ENCODE measurements around the gene MMP27. TPM values are rescaled to one million over a fixed set of nuclear protein-coding genes. Genes with fewer than 3 reads are reported as not detected.
"Not testable (repeated sequence)": the region's sequence is repeated elsewhere in the genome, so short reads cannot be mapped to it uniquely, and the experiment has no call there.

Gene MMP27
- total and polyA plus RNA-seq, 2 experiments from 2014 or later: not detected

DNA sequence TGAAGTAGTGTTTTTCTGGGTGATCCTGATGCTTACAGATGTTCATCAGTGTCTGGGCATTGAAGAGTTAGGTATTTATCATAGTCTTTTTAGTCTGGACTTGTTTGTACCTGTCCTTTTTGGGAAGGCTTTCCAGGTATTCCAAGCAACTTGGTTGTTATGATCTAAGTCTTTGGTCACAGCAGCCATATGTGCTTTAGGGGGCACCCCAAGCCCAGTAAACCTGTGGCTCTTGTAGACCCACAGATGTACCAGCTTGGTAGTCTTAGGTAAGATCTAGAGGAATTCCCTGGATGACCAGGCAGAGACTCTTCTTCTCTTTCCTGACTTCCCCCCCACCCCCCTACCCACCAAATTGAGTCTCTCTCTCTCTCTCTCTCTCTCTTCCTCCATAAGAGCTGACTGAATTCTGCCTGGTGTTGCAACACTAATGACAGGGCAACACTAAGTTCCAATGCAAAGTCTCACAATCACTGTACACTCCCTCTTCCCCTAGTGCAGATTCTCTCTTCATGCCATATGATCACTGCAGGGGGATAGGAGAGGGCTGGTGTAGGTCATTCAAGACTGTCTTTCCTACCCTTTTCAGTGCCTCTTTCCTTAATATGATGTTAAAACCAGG is 43.6 kb upstream of the MMP27 start:
- H3K36me3 ChIP-seq (replicated peaks; ENCODE audit: insufficient read depth, low read depth): no peaks in the 10 kb centered on the region
- TF ChIP-seq, protein P1, sequence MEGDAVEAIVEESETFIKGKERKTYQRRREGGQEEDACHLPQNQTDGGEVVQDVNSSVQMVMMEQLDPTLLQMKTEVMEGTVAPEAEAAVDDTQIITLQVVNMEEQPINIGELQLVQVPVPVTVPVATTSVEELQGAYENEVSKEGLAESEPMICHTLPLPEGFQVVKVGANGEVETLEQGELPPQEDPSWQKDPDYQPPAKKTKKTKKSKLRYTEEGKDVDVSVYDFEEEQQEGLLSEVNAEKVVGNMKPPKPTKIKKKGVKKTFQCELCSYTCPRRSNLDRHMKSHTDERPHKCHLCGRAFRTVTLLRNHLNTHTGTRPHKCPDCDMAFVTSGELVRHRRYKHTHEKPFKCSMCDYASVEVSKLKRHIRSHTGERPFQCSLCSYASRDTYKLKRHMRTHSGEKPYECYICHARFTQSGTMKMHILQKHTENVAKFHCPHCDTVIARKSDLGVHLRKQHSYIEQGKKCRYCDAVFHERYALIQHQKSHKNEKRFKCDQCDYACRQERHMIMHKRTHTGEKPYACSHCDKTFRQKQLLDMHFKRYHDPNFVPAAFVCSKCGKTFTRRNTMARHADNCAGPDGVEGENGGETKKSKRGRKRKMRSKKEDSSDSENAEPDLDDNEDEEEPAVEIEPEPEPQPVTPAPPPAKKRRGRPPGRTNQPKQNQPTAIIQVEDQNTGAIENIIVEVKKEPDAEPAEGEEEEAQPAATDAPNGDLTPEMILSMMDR (IDR thresholded peaks at IDR 0.05; ENCODE audit: poor library complexity): no peak
- TF ChIP-seq EZH2phosphoT487 (IDR thresholded peaks at IDR 0.05; ENCODE audit: low read depth, severe bottlenecking, unreplicated experiment) (no peak), EZH2 (IDR thresholded peaks at IDR 0.05; ENCODE audit: borderline replicate concordance) (no peak)
- no peaks in the 10 kb centered on the region for H3K79me2 ChIP-seq

DNA sequence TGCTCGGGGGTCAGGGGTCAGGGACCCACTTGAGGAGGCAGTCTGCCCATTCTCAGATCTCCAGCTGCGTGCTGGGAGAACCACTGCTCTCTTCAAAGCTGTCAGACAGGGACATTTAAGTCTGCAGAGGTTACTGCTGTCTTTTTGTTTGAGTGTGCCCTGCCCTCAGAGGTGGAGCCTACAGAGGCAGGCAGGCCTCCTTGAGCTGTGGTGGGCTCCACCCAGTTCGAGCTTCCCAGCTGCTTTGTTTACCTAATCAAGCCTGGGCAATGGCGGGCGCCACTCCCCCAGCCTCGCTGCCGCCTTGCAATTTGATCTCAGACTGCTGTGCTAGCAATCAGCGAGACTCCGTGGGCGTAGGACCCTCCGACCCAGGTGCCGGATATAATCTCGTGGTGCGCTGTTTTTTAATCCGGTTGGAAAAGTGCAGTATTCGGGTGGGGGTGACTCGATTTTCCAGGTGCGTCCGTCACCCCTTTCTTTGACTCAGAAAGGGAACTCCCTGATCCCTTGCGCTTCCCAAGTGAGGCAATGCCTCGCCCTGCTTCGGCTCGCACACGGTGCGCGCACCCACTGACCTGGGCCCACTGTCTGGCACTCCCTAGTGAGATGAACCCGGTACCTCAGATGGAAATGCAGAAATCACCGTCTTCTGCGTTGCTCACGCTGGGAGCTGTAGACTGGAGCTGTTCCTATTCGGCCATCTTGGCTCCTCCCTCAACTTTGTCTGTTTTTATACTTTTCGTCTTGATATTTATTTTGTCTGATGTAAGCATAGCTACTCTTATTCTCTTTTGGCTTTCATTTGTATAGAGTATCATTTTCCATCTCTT is 41.4 kb upstream of the MMP27 start:
- 65% methylated on average over 32 of the region's 32 CpGs for WGBS (ENCODE audit: low lambda C conversion rate, missing lambda C conversion rate)
- not testable (repeated sequence) for H3K36me3 ChIP-seq (replicated peaks; ENCODE audit: insufficient read depth, low read depth); H3K4me1 ChIP-seq (ENCODE audit: insufficient read depth)

More for the DNA sequence above, 43.6 kb upstream of the MMP27 start:
- no peaks in the 10 kb centered on the region for H3K4me1 ChIP-seq (ENCODE audit: insufficient read depth)
- no peaks in the 10 kb centered on the region for H3K27me3 ChIP-seq
- H3K9me2 ChIP-seq (replicated peaks; ENCODE audit: insufficient read depth): no peaks in the 10 kb centered on the region
- no peak for DNase-seq (ENCODE audit: low spot score)
- no peak overlapping the region for H3K27ac ChIP-seq
- H4K20me1 ChIP-seq (ENCODE audit: insufficient read depth, poor library complexity, severe bottlenecking): no peaks in the 10 kb centered on the region
- H3K4me2 ChIP-seq: no peak overlapping the region
- no peaks in the 10 kb centered on the region for H3K9me3 ChIP-seq (ENCODE audit: low read depth)
- H3K4me3 ChIP-seq: no peak overlapping the region
- H2AFZ ChIP-seq: no peak overlapping the region

DNA sequence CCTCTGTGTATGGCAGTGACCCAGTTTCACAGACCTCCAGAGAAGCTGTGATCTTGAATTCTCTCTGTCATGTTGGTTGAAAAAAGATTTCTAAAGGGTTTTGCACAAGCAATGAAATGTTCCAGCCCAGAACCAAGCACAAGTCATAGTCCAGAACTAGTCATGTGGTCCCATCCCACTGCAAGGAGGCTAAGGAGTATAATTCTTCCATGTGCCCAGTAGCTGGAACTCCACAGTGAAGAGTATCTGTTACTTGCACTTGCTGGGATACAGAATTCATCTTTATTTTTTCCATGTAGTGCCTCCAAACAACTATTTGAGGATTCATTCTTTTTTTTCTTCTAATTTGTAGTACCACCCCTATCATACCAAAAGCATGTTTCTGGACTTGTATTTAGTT is 29.1 kb upstream of the MMP27 start:
- TF ChIP-seq, protein P1 (IDR thresholded peaks at IDR 0.05; ENCODE audit: poor library complexity): no peak
- TF ChIP-seq EZH2 (IDR thresholded peaks at IDR 0.05; ENCODE audit: borderline replicate concordance) (no peak), EZH2phosphoT487 (IDR thresholded peaks at IDR 0.05; ENCODE audit: low read depth, severe bottlenecking, unreplicated experiment) (no peak)
- no peaks in the 10 kb centered on the region for H3K27me3 ChIP-seq
- no peak overlapping the region for H3K4me2 ChIP-seq
- H3K4me3 ChIP-seq: no peak overlapping the region
- no peak for DNase-seq (ENCODE audit: low spot score)
- H3K9me3 ChIP-seq (ENCODE audit: low read depth): no peaks in the 10 kb centered on the region
- H4K20me1 ChIP-seq (ENCODE audit: insufficient read depth, poor library complexity, severe bottlenecking): no peaks in the 10 kb centered on the region
- H3K4me1 ChIP-seq (ENCODE audit: insufficient read depth): no peaks in the 10 kb centered on the region
- no peaks in the 10 kb centered on the region for H3K36me3 ChIP-seq (replicated peaks; ENCODE audit: insufficient read depth, low read depth)
- no peaks in the 10 kb centered on the region for H3K79me2 ChIP-seq
- H2AFZ ChIP-seq: no peak overlapping the region
- H3K27ac ChIP-seq: no peak overlapping the region
- no peaks in the 10 kb centered on the region for H3K9me2 ChIP-seq (replicated peaks; ENCODE audit: insufficient read depth)

More for the DNA sequence above, 41.4 kb upstream of the MMP27 start:
- not testable (repeated sequence) for H3K9me2 ChIP-seq (replicated peaks; ENCODE audit: insufficient read depth); H3K4me3 ChIP-seq; H4K20me1 ChIP-seq (ENCODE audit: insufficient read depth, poor library complexity, severe bottlenecking); H3K79me2 ChIP-seq; H3K9me3 ChIP-seq (ENCODE audit: low read depth); H3K27me3 ChIP-seq; DNase-seq (ENCODE audit: low spot score)
- Histone ChIP-seq H3K4me2 (peak overlapping the region; percentile 56), H2AFZ (peak overlapping the region; percentile 45), H3K27ac (peak overlapping the region; percentile 9)

DNA sequence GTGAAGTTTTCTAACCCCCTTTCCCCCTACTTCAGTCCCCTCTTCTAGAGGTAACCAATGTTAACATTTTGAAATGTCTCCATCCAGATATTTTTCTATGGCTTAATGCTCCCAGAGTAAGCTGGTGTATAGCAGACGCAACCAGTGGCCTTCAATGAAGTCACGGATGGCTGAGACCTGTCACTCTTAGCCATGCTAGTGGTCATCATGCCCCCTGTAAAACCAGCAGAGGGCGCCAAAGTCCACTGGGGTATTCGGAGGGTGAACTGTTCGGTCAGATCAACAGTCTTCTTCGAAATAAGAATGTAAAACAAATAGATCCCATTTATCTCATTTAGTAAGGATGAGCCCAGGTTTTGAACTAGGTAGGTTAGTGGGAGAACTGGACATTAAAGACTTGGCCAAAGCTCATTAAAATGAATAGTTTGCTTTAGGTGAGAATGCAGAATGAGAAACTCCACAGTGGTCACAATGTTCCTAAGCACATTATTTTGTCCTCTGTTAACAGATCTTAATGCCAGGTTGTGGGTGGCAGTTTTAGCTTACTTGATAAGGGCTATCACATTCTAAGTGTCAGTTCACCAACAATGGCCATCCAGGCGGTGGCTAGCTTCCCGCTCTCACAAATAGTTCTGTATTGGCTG is 27.8 kb upstream of the MMP27 start:
- H3K4me3 ChIP-seq: no peak overlapping the region
- H3K36me3 ChIP-seq (replicated peaks; ENCODE audit: insufficient read depth, low read depth): no peaks in the 10 kb centered on the region
- 49% methylated on average over 8 of the region's 8 CpGs for WGBS (ENCODE audit: low lambda C conversion rate, missing lambda C conversion rate)
- TF ChIP-seq EZH2 (IDR thresholded peaks at IDR 0.05; ENCODE audit: borderline replicate concordance): no peak
- TF ChIP-seq, protein P1 (IDR thresholded peaks at IDR 0.05; ENCODE audit: poor library complexity): peak; percentile 63
- no peaks in the 10 kb centered on the region for H3K9me3 ChIP-seq (ENCODE audit: low read depth)
- no peaks in the 10 kb centered on the region for H3K9me2 ChIP-seq (replicated peaks; ENCODE audit: insufficient read depth)
- no peaks in the 10 kb centered on the region for H4K20me1 ChIP-seq (ENCODE audit: insufficient read depth, poor library complexity, severe bottlenecking)
- DNase-seq (ENCODE audit: low spot score): peak; percentile 83
- H2AFZ ChIP-seq: no peak overlapping the region
- no peak overlapping the region for H3K4me2 ChIP-seq
- no peak overlapping the region for H3K27ac ChIP-seq
- no peaks in the 10 kb centered on the region for H3K79me2 ChIP-seq
- no peaks in the 10 kb centered on the region for H3K4me1 ChIP-seq (ENCODE audit: insufficient read depth)
- no peaks in the 10 kb centered on the region for H3K27me3 ChIP-seq

DNA sequence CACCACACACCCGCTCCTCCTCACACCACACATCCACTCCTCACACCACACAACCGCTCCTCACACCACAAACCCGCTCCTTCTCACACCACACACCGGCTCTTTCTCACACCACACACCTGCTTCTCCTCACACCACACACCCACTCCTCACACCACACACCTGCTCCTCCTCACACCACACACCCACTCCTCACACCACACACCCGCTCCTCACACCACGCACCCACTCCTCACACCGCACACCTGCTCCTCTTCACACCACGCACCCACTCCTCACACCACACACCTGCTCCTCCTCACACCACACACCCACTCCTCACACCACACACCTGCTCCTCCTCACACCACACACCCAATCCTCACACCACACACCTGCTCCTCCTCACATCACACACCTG is 25.4 kb upstream of the MMP27 start:
- H2AFZ ChIP-seq; H3K4me1 ChIP-seq (ENCODE audit: insufficient read depth); H3K79me2 ChIP-seq; H3K27me3 ChIP-seq; H3K36me3 ChIP-seq (replicated peaks; ENCODE audit: insufficient read depth, low read depth); H3K27ac ChIP-seq; H3K9me2 ChIP-seq (replicated peaks; ENCODE audit: insufficient read depth); H3K4me3 ChIP-seq; H3K4me2 ChIP-seq; H4K20me1 ChIP-seq (ENCODE audit: insufficient read depth, poor library complexity, severe bottlenecking); H3K9me3 ChIP-seq (ENCODE audit: low read depth): not testable (repeated sequence)
- DNase-seq (ENCODE audit: low spot score): peak; percentile 9
- 85% methylated on average over 4 of the region's 8 CpGs for WGBS (ENCODE audit: low lambda C conversion rate, missing lambda C conversion rate)
